GM12878 (cell line): ENCODE results near the gene CTIF. TPM values are rescaled to one million over a fixed set of nuclear protein-coding genes. Genes with fewer than 3 reads are reported as not detected.

Source experiments
- ATAC-seq: fragments of 200-7000 bp; cut with Tn5 transposase; 3 replicates; pipeline ENCODE4 v1.9.1; 2020; ENCODE audit warnings: mild to moderate bottlenecking, moderate library complexity
- BruUV-seq: library from RNA; stranded (reverse); fragments of 400-500 nt; replicated peaks from 2 replicates; lab custom pipeline; 2021; lab: Mats Ljungman, UMichigan
- CTCF ChIA-PET: fragments of 300-600 bp; sonication (Branson Sonifier 250); formaldehyde crosslinking; extraction: SDS; loops from one replicate; lab custom pipeline; 2021; ENCODE audit warnings: inconsistent platforms; lab: Yijun Ruan, JAX
- POLR2A ChIA-PET: fragments of 350-600 bp; formaldehyde crosslinking; extraction: SDS; loops from one replicate; lab custom pipeline; 2021; ENCODE audit warnings: inconsistent platforms; lab: Charles Lee
- RAD21 ChIA-PET: fragments of 300-600 bp; sonication (Branson Sonifier 250); formaldehyde crosslinking; loops from one replicate; lab custom pipeline; 2023; ENCODE audit warnings: antibody characterized with exemption; ENCODE audit not compliant: unreplicated experiment; lab: Charles Lee
- SMC1A ChIA-PET: fragments of 300-600 bp; sonication (Branson Sonifier 250); formaldehyde crosslinking; loops from one replicate; lab custom pipeline; 2023; ENCODE audit not compliant: unreplicated experiment, uncharacterized antibody; lab: Charles Lee
- DNase-seq: peaks from one replicate; pipeline ENCODE4 v3.0.0-alpha.2; 2011; ENCODE audit warnings: low read depth, low spot score
- FAIRE-seq: peaks from 3 replicates; lab custom pipeline; 2011; peaks lifted over from hg19 to GRCh38; lab: Jason Lieb, UNC
- H2AFZ ChIP-seq: 2 replicates; pipeline ENCODE4 v1.6.0; 2011; ENCODE audit warnings: low read depth, low read length, control low read depth; ENCODE audit not compliant: control insufficient read depth
- H3K27ac ChIP-seq: 2 replicates; pipeline ENCODE4 v1.5.1; 2011; ENCODE audit warnings: control low read depth; ENCODE audit not compliant: control insufficient read depth, insufficient read depth
- H3K27me3 ChIP-seq, 2 experiments: replicated peaks in 1 of 2; 2 replicates each; pipeline versions ENCODE4 v1.6.0 to v1.6.1; 2011; ENCODE audit warnings: low read length in 1 of 2; ENCODE audit not compliant: control insufficient read depth in 2 of 2, insufficient read depth in 2 of 2
- H3K36me3 ChIP-seq, 2 experiments: 2 replicates each; pipeline ENCODE4 v1.5.1; 2011; ENCODE audit warnings: low read length in 1 of 2; ENCODE audit not compliant: control insufficient read depth in 2 of 2, insufficient read depth in 2 of 2
- H3K4me1 ChIP-seq: 2 replicates; pipeline ENCODE4 v1.6.1; 2011; ENCODE audit warnings: mild to moderate bottlenecking, low read length, moderate library complexity, mixed read lengths; ENCODE audit not compliant: control insufficient read depth, insufficient read depth
- H3K4me2 ChIP-seq: 2 replicates; pipeline ENCODE4 v1.6.0; 2011; ENCODE audit warnings: control low read depth; ENCODE audit not compliant: control insufficient read depth, insufficient read depth
- H3K4me3 ChIP-seq: fragments of 200-600 bp; sonication (generic); 2 replicates; pipeline ENCODE4 v1.5.1; 2016
- H3K79me2 ChIP-seq: 2 replicates; pipeline ENCODE4 v1.6.0; 2011; ENCODE audit warnings: low read length; ENCODE audit not compliant: control insufficient read depth, insufficient read depth
- H3K9ac ChIP-seq: 2 replicates; pipeline ENCODE4 v1.8.0; 2011; ENCODE audit warnings: low read length, control low read depth, mixed read lengths; ENCODE audit not compliant: control insufficient read depth, insufficient read depth
- H3K9me3 ChIP-seq: replicated peaks from 3 replicates; pipeline ENCODE4 v1.5.1; 2011; ENCODE audit warnings: mild to moderate bottlenecking, low read length; ENCODE audit not compliant: control insufficient read depth, insufficient read depth
- H4K20me1 ChIP-seq: 2 replicates; pipeline ENCODE4 v1.6.0; 2011; ENCODE audit not compliant: control insufficient read depth, insufficient read depth
- ASH2L ChIP-seq: fragments of 300-600, 200-600 bp; sonication (generic); IDR thresholded peaks from 2 replicates; pipeline ENCODE4 v1.6.1; 2017; ENCODE audit warnings: low read depth, mild to moderate bottlenecking, borderline replicate concordance
- CEBPB ChIP-seq, 2 experiments: fragments of 150-350 bp in 1 of 2; IDR thresholded peaks; 2 replicates each; pipeline ENCODE4 v1.6.1; 2012 to 2014; ENCODE audit warnings: low read depth in 2 of 2, low read length in 2 of 2, borderline replicate concordance in 1 of 2, inconsistent platforms in 1 of 2
- EED ChIP-seq: sonication (generic); IDR thresholded peaks from 2 replicates; pipeline ENCODE4 v1.6.1; 2016; ENCODE audit warnings: antibody characterized with exemption, low read depth
- GABPA ChIP-seq: IDR thresholded peaks from 2 replicates; pipeline ENCODE4 v1.6.1; 2014; ENCODE audit warnings: antibody characterized with exemption, low read depth, mild to moderate bottlenecking, inconsistent platforms
- HDAC6 ChIP-seq: fragments of 200-600 bp; sonication (generic); IDR thresholded peaks from one replicate; pipeline ENCODE4 v1.8.0; 2017; ENCODE audit warnings: antibody characterized with exemption; ENCODE audit not compliant: unreplicated experiment
- HDGF ChIP-seq: fragments of 450-650 bp; IDR thresholded peaks from 2 replicates; pipeline ENCODE4 v1.6.1; 2016; ENCODE audit warnings: antibody characterized with exemption
- MTA3 ChIP-seq: IDR thresholded peaks from 2 replicates; pipeline ENCODE4 v1.6.1; 2012; ENCODE audit warnings: low read length, inconsistent platforms, borderline replicate concordance
- NBN ChIP-seq: fragments of 450-650 bp; IDR thresholded peaks from 2 replicates; pipeline ENCODE4 v1.6.1; 2016
- NFYB ChIP-seq: IDR thresholded peaks from 2 replicates; pipeline ENCODE4 v1.6.1; 2011; ENCODE audit warnings: low read depth, mild to moderate bottlenecking, low read length, improper control_type of control experiment, moderate library complexity; ENCODE audit not compliant: insufficient read depth
- PAX8 ChIP-seq: fragments of 450-650 bp; IDR thresholded peaks from 2 replicates; pipeline ENCODE4 v1.6.1; 2017; ENCODE audit warnings: mild to moderate bottlenecking, moderate library complexity
- RUNX3 ChIP-seq: IDR thresholded peaks from 2 replicates; pipeline ENCODE4 v1.6.1; 2012; ENCODE audit warnings: low read length, inconsistent platforms
- ZNF217 ChIP-seq: fragments of 450-650 bp; IDR thresholded peaks from 2 replicates; pipeline ENCODE4 v1.6.1; 2017; ENCODE audit warnings: antibody characterized with exemption, mild to moderate bottlenecking
- WGBS: methylation state at CpG from one replicate; pipeline ENCODE4 v1.1.6; 2016; ENCODE audit warnings: low lambda C conversion rate; ENCODE audit not compliant: insufficient replicate concordance, insufficient coverage; ENCODE audit errors: missing lambda C conversion rate; 5-methylcytosine and 5-hydroxymethylcytosine counted together
- in situ Hi-C: fragments of 300-500 bp; cut with MboI; formaldehyde crosslinking; loops from 9 replicates; pipeline ENCODE4 v1.14.3; 2018; ENCODE audit warnings: mixed read lengths
- intact Hi-C: fragments of 100-400 bp; cut with micrococcal nuclease; formaldehyde crosslinking; loops from one replicate; pipeline ENCODE4 v1.14.2; 2022; ENCODE audit not compliant: unreplicated experiment
- polyA plus RNA-seq, 11 experiments: library from polyadenylated mRNA; depleted of rRNA in 4 of 11; unstranded in 6 of 11; stranded (reverse) in 5 of 11; fragments of >200 nt; fragmentation: Nextera tagmentation in 4 of 11; fragmentation: Illumina TruSeq in 1 of 11; extraction: Ambion mirVana in 4 of 11; extraction: Trizol in 1 of 11; gene quantifications; 1 replicate in 1 of 11; 2 replicates in 10 of 11; pipeline versions ENCODE4 v1.2.1 to v1.2.3, GENCODE V29; 2011 to 2016; ENCODE audit warnings: inconsistent platforms in 2 of 11, missing spikeins in 2 of 11, low read depth in 1 of 11
- total RNA-seq, 4 experiments: library from RNA; depleted of rRNA in 3 of 4; stranded (reverse); fragments of >200 nt in 3 of 4; fragmentation: Illumina TruSeq in 1 of 4; extraction: Trizol in 1 of 4; gene quantifications; 2 replicates each; pipeline versions ENCODE4 v1.2.1 to v1.2.3, GENCODE V29; 2013 to 2021
- TF ChIP-seq, protein P1 (sequence below): IDR thresholded peaks from 2 replicates; pipeline ENCODE4 v1.6.1; 2011; ENCODE audit warnings: borderline replicate concordance, low read depth, mild to moderate bottlenecking, moderate library complexity, mixed read lengths, low read length; ENCODE audit not compliant: insufficient read depth; ENCODE audit errors: extremely low read length
- TF ChIP-seq, protein P2 (sequence below): IDR thresholded peaks from 2 replicates; pipeline ENCODE4 v1.6.1; 2011; ENCODE audit warnings: borderline replicate concordance, low read depth, mild to moderate bottlenecking, moderate library complexity, low read length; ENCODE audit not compliant: insufficient read depth, poor library complexity, severe bottlenecking
- TF ChIP-seq, protein P3 (sequence below): fragments of 450-650 bp; IDR thresholded peaks from 2 replicates; pipeline ENCODE4 v1.6.1; 2018; ENCODE audit warnings: borderline replicate concordance, mild to moderate bottlenecking; ENCODE audit not compliant: partially characterized antibody
- TF ChIP-seq, protein P4 (sequence below), 3 experiments: IDR thresholded peaks in 2 of 3; conservative IDR thresholded peaks in 1 of 3; 2 replicates each; pipeline ENCODE4 v1.5.1; 2011; ENCODE audit warnings: low read depth in 3 of 3, low read length in 3 of 3, mild to moderate bottlenecking in 3 of 3, control low read depth in 2 of 3, moderate library complexity in 2 of 3, inconsistent platforms in 1 of 3, mixed read lengths in 1 of 3; ENCODE audit not compliant: control insufficient read depth in 2 of 3, insufficient read depth in 1 of 3; ENCODE audit errors: extremely low read depth in 1 of 3
- TF ChIP-seq, protein P5 (sequence below): IDR thresholded peaks from 2 replicates; pipeline ENCODE4 v1.6.1; 2011; ENCODE audit warnings: low read depth, low read length, improper control_type of control experiment, borderline replicate concordance

Gene CTIF
- total and polyA plus RNA-seq, 10 of the 15 experiments (the other 5 are each of a cell fraction or from before 2014, with no cell fraction given), result 0.06 to 11.6 (median 2.5) TPM

DNA sequence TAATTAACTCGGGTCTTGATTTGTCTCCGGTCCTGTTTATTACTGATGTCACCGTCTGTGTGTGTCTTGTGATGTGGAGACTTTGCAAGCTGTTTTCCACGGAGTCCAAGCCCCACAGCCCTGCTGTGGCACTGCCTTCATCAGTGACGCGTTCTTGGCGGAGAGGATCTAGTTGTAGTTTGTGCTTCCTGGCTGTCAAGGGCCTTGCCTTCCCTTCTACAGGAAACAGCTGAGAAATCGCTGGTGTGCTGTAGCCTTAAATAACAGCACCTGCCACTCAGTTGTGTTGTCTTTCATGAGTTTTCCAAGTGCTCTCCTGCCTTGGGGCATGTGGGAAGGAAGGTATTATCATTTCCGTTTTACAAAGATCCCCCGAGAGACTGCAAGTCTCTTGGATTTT is 26.3 kb downstream of the CTIF start:
- no peak for ATAC-seq
- POLR2A ChIA-PET, result no interaction called here
- no peaks in the 10 kb centered on the region for H3K79me2 ChIP-seq
- H3K4me1 ChIP-seq, result no peaks in the 10 kb centered on the region
- H2AFZ ChIP-seq, result no peak overlapping the region
- FAIRE-seq, result no peak
- H3K27ac ChIP-seq, result no peak overlapping the region
- BruUV-seq, result no TSS peak
- SMC1A ChIA-PET, result no interaction called here
- H3K4me3 ChIP-seq, result no peak overlapping the region
- RAD21 ChIA-PET, result no interaction called here
- intact Hi-C loops, result no loop called here
- in situ Hi-C loops, result no loop called here
- no peak overlapping the region for H3K4me2 ChIP-seq
- DNase-seq, result no peak
- WGBS, result 78% methylated on average over 10 of the region's 10 CpGs
- no peak overlapping the region for H3K9ac ChIP-seq
- H4K20me1 ChIP-seq, result no peaks in the 10 kb centered on the region
- no peaks in the 10 kb centered on the region for H3K9me3 ChIP-seq
- no peaks in the 10 kb centered on the region for H3K36me3 ChIP-seq
- no peaks in the 10 kb centered on the region for H3K27me3 ChIP-seq
- CTCF ChIA-PET, result no interaction called here
- TF ChIP-seq EED, result no peak
- no peak for TF ChIP-seq HDAC6
- TF ChIP-seq NFYB, result no peak
- no peak for TF ChIP-seq HDGF
- TF ChIP-seq, protein P1, sequence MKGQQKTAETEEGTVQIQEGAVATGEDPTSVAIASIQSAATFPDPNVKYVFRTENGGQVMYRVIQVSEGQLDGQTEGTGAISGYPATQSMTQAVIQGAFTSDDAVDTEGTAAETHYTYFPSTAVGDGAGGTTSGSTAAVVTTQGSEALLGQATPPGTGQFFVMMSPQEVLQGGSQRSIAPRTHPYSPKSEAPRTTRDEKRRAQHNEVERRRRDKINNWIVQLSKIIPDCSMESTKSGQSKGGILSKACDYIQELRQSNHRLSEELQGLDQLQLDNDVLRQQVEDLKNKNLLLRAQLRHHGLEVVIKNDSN, result no peak
- no peak for TF ChIP-seq PAX8
- TF ChIP-seq, protein P2, sequence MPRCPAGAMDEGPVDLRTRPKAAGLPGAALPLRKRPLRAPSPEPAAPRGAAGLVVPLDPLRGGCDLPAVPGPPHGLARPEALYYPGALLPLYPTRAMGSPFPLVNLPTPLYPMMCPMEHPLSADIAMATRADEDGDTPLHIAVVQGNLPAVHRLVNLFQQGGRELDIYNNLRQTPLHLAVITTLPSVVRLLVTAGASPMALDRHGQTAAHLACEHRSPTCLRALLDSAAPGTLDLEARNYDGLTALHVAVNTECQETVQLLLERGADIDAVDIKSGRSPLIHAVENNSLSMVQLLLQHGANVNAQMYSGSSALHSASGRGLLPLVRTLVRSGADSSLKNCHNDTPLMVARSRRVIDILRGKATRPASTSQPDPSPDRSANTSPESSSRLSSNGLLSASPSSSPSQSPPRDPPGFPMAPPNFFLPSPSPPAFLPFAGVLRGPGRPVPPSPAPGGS, result no peak
- TF ChIP-seq, protein P3, sequence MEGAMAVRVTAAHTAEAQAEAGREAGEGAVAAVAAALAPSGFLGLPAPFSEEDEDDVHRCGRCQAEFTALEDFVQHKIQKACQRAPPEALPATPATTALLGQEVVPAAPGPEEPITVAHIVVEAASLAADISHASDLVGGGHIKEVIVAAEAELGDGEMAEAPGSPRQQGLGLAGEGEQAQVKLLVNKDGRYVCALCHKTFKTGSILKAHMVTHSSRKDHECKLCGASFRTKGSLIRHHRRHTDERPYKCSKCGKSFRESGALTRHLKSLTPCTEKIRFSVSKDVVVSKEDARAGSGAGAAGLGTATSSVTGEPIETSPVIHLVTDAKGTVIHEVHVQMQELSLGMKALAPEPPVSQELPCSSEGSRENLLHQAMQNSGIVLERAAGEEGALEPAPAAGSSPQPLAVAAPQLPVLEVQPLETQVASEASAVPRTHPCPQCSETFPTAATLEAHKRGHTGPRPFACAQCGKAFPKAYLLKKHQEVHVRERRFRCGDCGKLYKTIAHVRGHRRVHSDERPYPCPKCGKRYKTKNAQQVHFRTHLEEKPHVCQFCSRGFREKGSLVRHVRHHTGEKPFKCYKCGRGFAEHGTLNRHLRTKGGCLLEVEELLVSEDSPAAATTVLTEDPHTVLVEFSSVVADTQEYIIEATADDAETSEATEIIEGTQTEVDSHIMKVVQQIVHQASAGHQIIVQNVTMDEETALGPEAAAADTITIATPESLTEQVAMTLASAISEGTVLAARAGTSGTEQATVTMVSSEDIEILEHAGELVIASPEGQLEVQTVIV, result no peak
- TF ChIP-seq, protein P4, sequence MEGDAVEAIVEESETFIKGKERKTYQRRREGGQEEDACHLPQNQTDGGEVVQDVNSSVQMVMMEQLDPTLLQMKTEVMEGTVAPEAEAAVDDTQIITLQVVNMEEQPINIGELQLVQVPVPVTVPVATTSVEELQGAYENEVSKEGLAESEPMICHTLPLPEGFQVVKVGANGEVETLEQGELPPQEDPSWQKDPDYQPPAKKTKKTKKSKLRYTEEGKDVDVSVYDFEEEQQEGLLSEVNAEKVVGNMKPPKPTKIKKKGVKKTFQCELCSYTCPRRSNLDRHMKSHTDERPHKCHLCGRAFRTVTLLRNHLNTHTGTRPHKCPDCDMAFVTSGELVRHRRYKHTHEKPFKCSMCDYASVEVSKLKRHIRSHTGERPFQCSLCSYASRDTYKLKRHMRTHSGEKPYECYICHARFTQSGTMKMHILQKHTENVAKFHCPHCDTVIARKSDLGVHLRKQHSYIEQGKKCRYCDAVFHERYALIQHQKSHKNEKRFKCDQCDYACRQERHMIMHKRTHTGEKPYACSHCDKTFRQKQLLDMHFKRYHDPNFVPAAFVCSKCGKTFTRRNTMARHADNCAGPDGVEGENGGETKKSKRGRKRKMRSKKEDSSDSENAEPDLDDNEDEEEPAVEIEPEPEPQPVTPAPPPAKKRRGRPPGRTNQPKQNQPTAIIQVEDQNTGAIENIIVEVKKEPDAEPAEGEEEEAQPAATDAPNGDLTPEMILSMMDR (IDR thresholded peaks at IDR 0.05 in 2 of 3, conservative IDR thresholded peaks at IDR 0.05 in 1 of 3; ENCODE audit: control insufficient read depth in 2 of 3, extremely low read depth in 1 of 3, insufficient read depth in 1 of 3, low read depth in 3 of 3, low read length in 3 of 3), result no peak
- TF ChIP-seq ZNF217, result no peak
- TF ChIP-seq MTA3, result no peak
- TF ChIP-seq, protein P5, sequence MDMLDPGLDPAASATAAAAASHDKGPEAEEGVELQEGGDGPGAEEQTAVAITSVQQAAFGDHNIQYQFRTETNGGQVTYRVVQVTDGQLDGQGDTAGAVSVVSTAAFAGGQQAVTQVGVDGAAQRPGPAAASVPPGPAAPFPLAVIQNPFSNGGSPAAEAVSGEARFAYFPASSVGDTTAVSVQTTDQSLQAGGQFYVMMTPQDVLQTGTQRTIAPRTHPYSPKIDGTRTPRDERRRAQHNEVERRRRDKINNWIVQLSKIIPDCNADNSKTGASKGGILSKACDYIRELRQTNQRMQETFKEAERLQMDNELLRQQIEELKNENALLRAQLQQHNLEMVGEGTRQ, result no peak
- TF ChIP-seq NBN, result no peak
- no peak for TF ChIP-seq GABPA
- TF ChIP-seq ASH2L, result no peak
- no peak for TF ChIP-seq CEBPB (IDR thresholded peaks at IDR 0.05; ENCODE audit: borderline replicate concordance in 1 of 2, low read depth in 2 of 2, low read length in 2 of 2)
- no peak for TF ChIP-seq RUNX3
